ENCODE data around the gene PRDX3. TPM values are rescaled to one million over a fixed set of nuclear protein-coding genes. Genes with fewer than 3 reads are reported as not detected.
A peak's percentile ranks its signal among the peaks of the same experiment; 100 is the strongest.
"Not testable (repeated sequence)": the region's sequence is repeated elsewhere in the genome, so short reads cannot be mapped to it uniquely, and the experiment has no call there.

The PRDX3 gene
- total RNA-seq, 1 experiment from 2014 or later = 94.4 TPM

DNA sequence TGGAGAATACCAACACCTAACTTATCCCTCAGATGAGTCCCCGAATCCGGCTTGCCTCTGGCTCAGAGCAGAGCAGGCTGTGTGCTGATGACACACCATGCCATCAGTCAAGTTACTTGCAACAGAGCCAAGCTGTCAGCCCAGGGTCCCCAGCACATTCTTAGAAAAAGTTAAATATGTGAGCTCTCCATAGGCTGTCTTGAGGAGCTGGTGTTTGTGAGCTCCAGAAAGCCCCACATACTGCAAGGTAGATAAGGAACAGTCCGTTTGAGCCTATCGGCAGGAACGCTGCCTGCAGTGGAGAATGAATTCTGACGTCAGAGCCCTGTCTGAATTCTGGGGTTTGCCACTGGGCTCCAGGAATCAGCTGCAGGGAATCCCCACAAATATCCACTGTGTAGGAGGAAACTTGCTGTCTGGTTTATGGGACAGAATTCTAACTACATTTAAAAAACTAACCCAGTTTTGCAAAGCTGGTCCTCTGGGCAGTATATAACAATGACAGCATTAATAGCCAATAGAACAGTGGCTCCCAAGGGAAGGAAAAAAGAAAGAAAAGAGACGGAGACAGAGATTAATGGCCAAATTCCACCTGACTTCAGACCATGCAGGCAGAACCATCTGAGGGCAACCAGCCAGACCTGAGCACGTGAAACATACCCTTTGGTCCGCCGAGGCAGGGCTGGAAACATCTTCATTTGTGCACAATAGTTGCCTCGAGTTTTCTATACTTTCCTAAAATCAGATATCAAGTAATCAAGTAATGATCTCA is 16.7 kb downstream of the PRDX3 start:
- peaks cover 73% of the 10 kb centered on the region for H3K36me3 Mint-ChIP-seq (ENCODE audit: insufficient read depth, unreplicated experiment)
- POLR2A ChIA-PET = interaction anchor here (0.5 to 1.3 kb wide), 6 partner anchors 9 to 710 kb away, joined by 3 to 4 read pairs (median 3); no protein-coding TSS in a partner anchor
- H3K4me1 Mint-ChIP-seq (ENCODE audit: insufficient read depth, unreplicated experiment) = peaks cover 7% of the 10 kb centered on the region
- H3K4me3 Mint-ChIP-seq (ENCODE audit: unreplicated experiment) = no peak overlapping the region
- no peaks in the 10 kb centered on the region for H3K9me3 Mint-ChIP-seq (ENCODE audit: unreplicated experiment)
- H3K27me3 Mint-ChIP-seq (ENCODE audit: insufficient read depth, unreplicated experiment) = no peaks in the 10 kb centered on the region
- CTCF ChIA-PET = interaction anchor here (0.6 kb wide), 1 partner anchor 330 kb away, joined by 3 read pairs; no protein-coding TSS in a partner anchor
- DNase-seq (ENCODE audit: unreplicated experiment) = peak; percentile 40
- intact Hi-C loops (cut with micrococcal nuclease) = no loop called here
- no TSS peak for BruUV-seq (replicated peaks)
- TF ChIP-seq, protein P1, sequence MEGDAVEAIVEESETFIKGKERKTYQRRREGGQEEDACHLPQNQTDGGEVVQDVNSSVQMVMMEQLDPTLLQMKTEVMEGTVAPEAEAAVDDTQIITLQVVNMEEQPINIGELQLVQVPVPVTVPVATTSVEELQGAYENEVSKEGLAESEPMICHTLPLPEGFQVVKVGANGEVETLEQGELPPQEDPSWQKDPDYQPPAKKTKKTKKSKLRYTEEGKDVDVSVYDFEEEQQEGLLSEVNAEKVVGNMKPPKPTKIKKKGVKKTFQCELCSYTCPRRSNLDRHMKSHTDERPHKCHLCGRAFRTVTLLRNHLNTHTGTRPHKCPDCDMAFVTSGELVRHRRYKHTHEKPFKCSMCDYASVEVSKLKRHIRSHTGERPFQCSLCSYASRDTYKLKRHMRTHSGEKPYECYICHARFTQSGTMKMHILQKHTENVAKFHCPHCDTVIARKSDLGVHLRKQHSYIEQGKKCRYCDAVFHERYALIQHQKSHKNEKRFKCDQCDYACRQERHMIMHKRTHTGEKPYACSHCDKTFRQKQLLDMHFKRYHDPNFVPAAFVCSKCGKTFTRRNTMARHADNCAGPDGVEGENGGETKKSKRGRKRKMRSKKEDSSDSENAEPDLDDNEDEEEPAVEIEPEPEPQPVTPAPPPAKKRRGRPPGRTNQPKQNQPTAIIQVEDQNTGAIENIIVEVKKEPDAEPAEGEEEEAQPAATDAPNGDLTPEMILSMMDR (IDR thresholded peaks at IDR 0.05; ENCODE audit: unreplicated experiment) = no peak
- H3K27ac Mint-ChIP-seq (ENCODE audit: low read depth, unreplicated experiment) = peak overlapping the region; percentile 2

DNA sequence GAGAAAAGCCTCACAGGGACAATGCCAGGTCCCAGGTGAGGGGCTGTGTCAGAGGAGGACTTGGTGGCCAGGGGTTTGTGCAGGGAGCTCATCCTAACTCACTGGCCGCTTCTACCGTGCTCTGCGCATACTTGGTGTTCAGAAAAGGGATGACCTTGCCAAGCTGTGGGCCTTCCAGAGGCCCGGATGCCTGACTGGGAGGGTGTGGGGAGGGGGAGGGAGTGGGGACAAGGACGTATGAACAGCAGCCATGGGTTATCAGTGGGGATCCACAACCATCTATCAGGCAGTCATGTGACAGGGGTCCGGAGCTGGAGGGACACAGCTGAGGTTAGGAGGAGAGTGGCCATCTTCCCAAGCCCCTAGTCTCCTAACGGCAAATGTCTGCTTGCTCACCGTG is 19.3 kb downstream of the PRDX3 start:
- DNase-seq (ENCODE audit: unreplicated experiment) = no peak
- intact Hi-C loops (cut with micrococcal nuclease) = no loop called here
- Mint-ChIP-seq H3K27me3 (ENCODE audit: insufficient read depth, unreplicated experiment) (no peaks in the 10 kb centered on the region), H3K36me3 (ENCODE audit: insufficient read depth, unreplicated experiment) (peaks cover 95% of the 10 kb centered on the region), H3K27ac (ENCODE audit: low read depth, unreplicated experiment) (no peak overlapping the region), H3K4me1 (ENCODE audit: insufficient read depth, unreplicated experiment) (peaks cover 7% of the 10 kb centered on the region), H3K4me3 (ENCODE audit: unreplicated experiment) (no peak overlapping the region), H3K9me3 (ENCODE audit: unreplicated experiment) (no peaks in the 10 kb centered on the region)
- ChIA-PET POLR2A (interaction anchor here (1.0 kb wide), 1 partner anchor 9 kb away, joined by 4 read pairs; no protein-coding TSS in a partner anchor), CTCF (no interaction called here)
- BruUV-seq (replicated peaks) = no TSS peak
- TF ChIP-seq, protein P1 (IDR thresholded peaks at IDR 0.05; ENCODE audit: unreplicated experiment) = no peak

GRCh38 chr10:119153661-119154060 is 25.0 kb downstream of the PRDX3 start:
- Mint-ChIP-seq H3K27ac (ENCODE audit: low read depth, unreplicated experiment) (no peak overlapping the region), H3K27me3 (ENCODE audit: insufficient read depth, unreplicated experiment) (no peaks in the 10 kb centered on the region), H3K36me3 (ENCODE audit: insufficient read depth, unreplicated experiment) (peaks cover 94% of the 10 kb centered on the region), H3K9me3 (ENCODE audit: unreplicated experiment) (no peaks in the 10 kb centered on the region), H3K4me1 (ENCODE audit: insufficient read depth, unreplicated experiment) (no peaks in the 10 kb centered on the region), H3K4me3 (ENCODE audit: unreplicated experiment) (no peak overlapping the region)
- TF ChIP-seq, protein P1 (IDR thresholded peaks at IDR 0.05; ENCODE audit: unreplicated experiment) = no peak
- BruUV-seq (replicated peaks) = no TSS peak
- no peak for DNase-seq (ENCODE audit: unreplicated experiment)
- ChIA-PET CTCF (interaction anchor here (0.5 kb wide), 2 partner anchors 109 to 585 kb away, joined by 3 to 4 read pairs; no protein-coding TSS in a partner anchor), POLR2A (interaction anchor here (0.7 to 1.9 kb wide), 2 partner anchors 11 to 399 kb away, joined by 3 to 8 read pairs; partner anchors contain the start of genes CACUL1 and SFXN4)
- intact Hi-C loops (cut with micrococcal nuclease) = no loop called here

DNA sequence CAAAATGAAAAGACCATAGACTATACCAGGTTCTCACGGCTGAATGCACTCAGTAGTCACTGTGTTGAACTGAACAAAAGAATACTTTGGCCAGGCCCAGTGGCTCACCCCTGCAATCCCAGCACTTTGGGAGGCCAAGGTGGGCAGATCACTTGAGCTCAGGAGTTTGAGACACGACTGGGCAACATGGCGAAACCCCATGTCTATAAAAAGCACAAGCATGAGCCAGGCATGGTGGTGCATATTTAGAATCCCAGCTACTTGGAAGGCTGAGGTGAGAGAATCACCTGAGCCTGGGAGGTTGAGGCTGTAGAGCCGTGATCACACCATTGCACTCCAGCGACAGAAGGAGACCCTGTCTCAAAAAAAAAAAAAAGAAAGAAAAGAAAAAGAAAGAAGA is 25.6 kb downstream of the PRDX3 start:
- no peak overlapping the region for H3K4me3 Mint-ChIP-seq (ENCODE audit: unreplicated experiment)
- H3K36me3 Mint-ChIP-seq (ENCODE audit: insufficient read depth, unreplicated experiment) = peaks cover 94% of the 10 kb centered on the region
- intact Hi-C loops (cut with micrococcal nuclease) = no loop called here
- H3K27ac Mint-ChIP-seq (ENCODE audit: low read depth, unreplicated experiment) = no peak overlapping the region
- no peaks in the 10 kb centered on the region for H3K9me3 Mint-ChIP-seq (ENCODE audit: unreplicated experiment)
- BruUV-seq (replicated peaks) = no TSS peak
- ChIA-PET CTCF (interaction anchor here (0.5 kb wide), 1 partner anchor 584 kb away, joined by 4 read pairs; no protein-coding TSS in a partner anchor), POLR2A (interaction anchor here (0.7 to 1.9 kb wide), 4 partner anchors 8 to 398 kb away, joined by 3 to 8 read pairs (median 3); partner anchors contain the start of genes CACUL1, EIF3A and SFXN4)
- TF ChIP-seq, protein P1 (IDR thresholded peaks at IDR 0.05; ENCODE audit: unreplicated experiment) = no peak
- H3K4me1 Mint-ChIP-seq (ENCODE audit: insufficient read depth, unreplicated experiment) = no peaks in the 10 kb centered on the region
- H3K27me3 Mint-ChIP-seq (ENCODE audit: insufficient read depth, unreplicated experiment) = no peaks in the 10 kb centered on the region
- DNase-seq (ENCODE audit: unreplicated experiment) = no peak

GRCh38 chr10:119151601-119152000 is 27.0 kb downstream of the PRDX3 start:
- peaks cover 96% of the 10 kb centered on the region for H3K36me3 Mint-ChIP-seq (ENCODE audit: insufficient read depth, unreplicated experiment)
- CTCF ChIA-PET = interaction anchor here (0.7 to 1.2 kb wide), 2 partner anchors 13 to 294 kb away, joined by 3 to 5 read pairs; no protein-coding TSS in a partner anchor
- intact Hi-C loops (cut with micrococcal nuclease); H3K9me3 Mint-ChIP-seq (ENCODE audit: unreplicated experiment); H3K4me1 Mint-ChIP-seq (ENCODE audit: insufficient read depth, unreplicated experiment); H3K27me3 Mint-ChIP-seq (ENCODE audit: insufficient read depth, unreplicated experiment); H3K27ac Mint-ChIP-seq (ENCODE audit: low read depth, unreplicated experiment); H3K4me3 Mint-ChIP-seq (ENCODE audit: unreplicated experiment); DNase-seq (ENCODE audit: unreplicated experiment); POLR2A ChIA-PET; BruUV-seq (replicated peaks): not testable (repeated sequence)
